GM23338 (cell line): Measurements from ENCODE around the gene IL1A. TPM values are rescaled to one million over a fixed set of nuclear protein-coding genes. Genes with fewer than 3 reads are reported as not detected.

Source experiments
- ATAC-seq: fragments of 200-7000 bp; cut with Tn5 transposase; 3 replicates; pipeline ENCODE4 v1.9.1; 2020
- DNase-seq: peaks from one replicate; pipeline ENCODE4 v3.0.0-alpha.2; 2015; ENCODE audit warnings: low spot score
- H2AFZ ChIP-seq: fragments of 200-600 bp; sonication (generic); 2 replicates; pipeline ENCODE4 v1.8.0; 2016; ENCODE audit warnings: antibody characterized with exemption, mild to moderate bottlenecking, moderate library complexity
- H3F3A ChIP-seq: fragments of 200-600 bp; sonication (generic); replicated peaks from 2 replicates; pipeline ENCODE4 v1.8.0; 2017; ENCODE audit warnings: antibody characterized with exemption, mixed run types, low read depth
- H3K27ac ChIP-seq: fragments of 200-600 bp; sonication (generic); 2 replicates; pipeline ENCODE4 v1.6.1; 2016; ENCODE audit warnings: low read depth
- H3K27me3 ChIP-seq: fragments of 200-600 bp; sonication (generic); 2 replicates; pipeline ENCODE4 v1.8.0; 2016; ENCODE audit warnings: mild to moderate bottlenecking, mixed run types, moderate library complexity; ENCODE audit not compliant: insufficient read depth
- H3K36me3 ChIP-seq: fragments of 200-600 bp; sonication (generic); 2 replicates; pipeline ENCODE4 v1.8.0; 2016; ENCODE audit warnings: mild to moderate bottlenecking; ENCODE audit not compliant: insufficient read depth
- H3K4me1 ChIP-seq: fragments of 200-600 bp; sonication (generic); 2 replicates; pipeline ENCODE4 v1.8.0; 2016; ENCODE audit warnings: mild to moderate bottlenecking, moderate library complexity; ENCODE audit not compliant: insufficient read depth
- H3K4me2 ChIP-seq: fragments of 200-600 bp; sonication (generic); 2 replicates; pipeline ENCODE4 v1.7.1; 2017; ENCODE audit warnings: mixed run types
- H3K4me3 ChIP-seq: fragments of 200-600 bp; sonication (generic); 2 replicates; pipeline ENCODE4 v1.6.1; 2016; ENCODE audit warnings: mixed run types
- H3K79me2 ChIP-seq: fragments of 200-600 bp; sonication (generic); replicated peaks from 2 replicates; pipeline ENCODE4 v1.8.0; 2017; ENCODE audit warnings: mild to moderate bottlenecking; ENCODE audit not compliant: insufficient read depth
- H3K9me2 ChIP-seq: fragments of 200-600 bp; sonication (generic); 2 replicates; pipeline ENCODE4 v1.8.0; 2017; ENCODE audit not compliant: insufficient read depth
- H4K20me1 ChIP-seq: fragments of 200-600 bp; sonication (generic); replicated peaks from 2 replicates; pipeline ENCODE4 v1.8.0; 2017; ENCODE audit warnings: mild to moderate bottlenecking; ENCODE audit not compliant: insufficient read depth
- H3K27ac Mint-ChIP-seq: 2 replicates; pipeline ENCODE4 v1.8.0; 2020; ENCODE audit warnings: inconsistent platforms, mild to moderate bottlenecking, moderate library complexity, mixed read lengths
- H3K27me3 Mint-ChIP-seq: 3 replicates; pipeline ENCODE4 v1.8.0; 2022; ENCODE audit warnings: low read depth, mild to moderate bottlenecking, moderate library complexity, mixed read lengths, inconsistent platforms; ENCODE audit not compliant: insufficient read depth, poor library complexity
- H3K36me3 Mint-ChIP-seq: 3 replicates; pipeline ENCODE4 v1.8.0; 2021; ENCODE audit warnings: low read depth, mild to moderate bottlenecking, inconsistent platforms, moderate library complexity, mixed read lengths
- H3K4me1 Mint-ChIP-seq: 3 replicates; pipeline ENCODE4 v1.8.0; 2020; ENCODE audit warnings: mild to moderate bottlenecking, inconsistent platforms, mixed read lengths
- H3K4me3 Mint-ChIP-seq: 3 replicates; pipeline ENCODE4 v1.8.0; 2021; ENCODE audit warnings: moderate library complexity, mild to moderate bottlenecking, inconsistent platforms, mixed read lengths
- H3K9me3 Mint-ChIP-seq: 3 replicates; pipeline ENCODE4 v1.8.0; 2020; ENCODE audit warnings: moderate library complexity, mild to moderate bottlenecking, inconsistent platforms, mixed read lengths
- CREB1 ChIP-seq: fragments of 250-450 bp; sonication (Bioruptor Pico); IDR thresholded peaks from 2 replicates; pipeline ENCODE4 v1.5.0; 2020; ENCODE audit warnings: low read depth, mild to moderate bottlenecking, moderate library complexity
- CTCF ChIP-seq, 2 experiments: fragments of 200-600 bp in 1 of 2; sonication (generic) in 1 of 2; conservative IDR thresholded peaks; 2 replicates each; pipeline versions ENCODE4 v1.5.1 to v1.6.1; 2016 to 2017; ENCODE audit warnings: antibody characterized with exemption in 2 of 2, low read depth in 2 of 2, mild to moderate bottlenecking in 2 of 2, moderate library complexity in 1 of 2
- EZH2 ChIP-seq: fragments of 200-600 bp; sonication (generic); IDR thresholded peaks from one replicate; pipeline ENCODE4 v1.8.0; 2017; ENCODE audit warnings: antibody characterized with exemption, mild to moderate bottlenecking, low read depth; ENCODE audit not compliant: unreplicated experiment
- EZH2phosphoT487 ChIP-seq: fragments of 200-600 bp; sonication (generic); IDR thresholded peaks from one replicate; pipeline ENCODE4 v1.8.1; 2018; ENCODE audit warnings: antibody characterized with exemption; ENCODE audit not compliant: unreplicated experiment
- JUNB ChIP-seq: IDR thresholded peaks from one replicate; pipeline ENCODE4 v1.6.1; 2016; ENCODE audit warnings: antibody characterized with exemption; ENCODE audit not compliant: unreplicated experiment
- NANOG ChIP-seq: IDR thresholded peaks from 2 replicates; pipeline ENCODE4 v1.6.1; 2016; ENCODE audit warnings: antibody characterized with exemption, borderline replicate concordance
- POLR2AphosphoS5 ChIP-seq: IDR thresholded peaks from 2 replicates; pipeline ENCODE4 v1.6.1; 2016; ENCODE audit warnings: antibody characterized with exemption, low read depth
- STAT1 ChIP-seq: IDR thresholded peaks from one replicate; pipeline ENCODE4 v1.6.1; 2016; ENCODE audit warnings: antibody characterized with exemption; ENCODE audit not compliant: unreplicated experiment
- ZNF114 ChIP-seq: fragments of 250-450 bp; sonication (Bioruptor Pico); IDR thresholded peaks from 2 replicates; pipeline ENCODE4 v1.5.0; 2020; ENCODE audit warnings: mild to moderate bottlenecking, moderate library complexity
- ZNF331 ChIP-seq: fragments of 250-450 bp; sonication (Bioruptor Pico); IDR thresholded peaks from 2 replicates; pipeline ENCODE4 v1.5.0; 2020; ENCODE audit warnings: low read depth, mild to moderate bottlenecking, moderate library complexity
- polyA plus RNA-seq: library from polyadenylated mRNA; unstranded; fragments of >200 nt; fragmentation: Nextera tagmentation; extraction: Ambion mirVana; gene quantifications from 2 replicates; pipeline ENCODE4 v1.2.1, GENCODE V29; 2016
- total RNA-seq: library from RNA; depleted of rRNA; stranded (reverse); fragments of >200 nt; shearing (Covaris generic); gene quantifications from 2 replicates; pipeline ENCODE4 v1.2.3, GENCODE V29; 2014
- TF ChIP-seq, protein P1 (sequence below): IDR thresholded peaks from 2 replicates; pipeline ENCODE4 v1.6.1; 2016; ENCODE audit warnings: antibody characterized with exemption
- TF ChIP-seq, protein P2 (sequence below): fragments of 250-450 bp; sonication (Bioruptor Pico); IDR thresholded peaks from 2 replicates; pipeline ENCODE4 v1.5.0; 2020; ENCODE audit warnings: mild to moderate bottlenecking, moderate library complexity
- TF ChIP-seq, protein P3 (sequence below): IDR thresholded peaks from one replicate; pipeline ENCODE4 v1.6.1; 2018; ENCODE audit warnings: antibody characterized with exemption; ENCODE audit not compliant: unreplicated experiment

Gene IL1A
- total and polyA plus RNA-seq, 2 experiments from 2014 or later, result 0.65 to 0.73 TPM

GRCh38 chr2:112827009-112827408, 42.7 kb upstream of the IL1A start:
- Mint-ChIP-seq H3K4me3 (no peak overlapping the region), H3K9me3 (peaks cover 3% of the 10 kb centered on the region; the same call in 1 of the 3 replicates), H3K4me1 (no peaks in the 10 kb centered on the region; the same call in 1 of the 3 replicates), H3K27me3 (peaks cover 5% of the 10 kb centered on the region), H3K27ac (no peak overlapping the region), H3K36me3 (no peaks in the 10 kb centered on the region; the same call in 2 of the 3 replicates)
- no peaks in the 10 kb centered on the region for H3K27me3 ChIP-seq
- no peak for DNase-seq
- H3K36me3 ChIP-seq, result no peaks in the 10 kb centered on the region
- no peak overlapping the region for H3K4me3 ChIP-seq
- no peak for ATAC-seq
- H3K4me1 ChIP-seq, result no peaks in the 10 kb centered on the region
- H2AFZ ChIP-seq, result no peak overlapping the region
- no peaks in the 10 kb centered on the region for H3K9me2 ChIP-seq
- H3K4me2 ChIP-seq, result no peak overlapping the region
- H4K20me1 ChIP-seq, result no peaks in the 10 kb centered on the region
- H3K27ac ChIP-seq, result no peak overlapping the region
- no peaks in the 10 kb centered on the region for H3F3A ChIP-seq
- no peaks in the 10 kb centered on the region for H3K79me2 ChIP-seq
- TF ChIP-seq EZH2 (no peak), JUNB (no peak), CTCF (conservative IDR thresholded peaks at IDR 0.05; ENCODE audit: low read depth in 2 of 2) (no peak), POLR2AphosphoS5 (no peak), STAT1 (no peak), EZH2phosphoT487 (no peak), ZNF114 (CRISPR knock-in tag) (no peak), NANOG (no peak), ZNF331 (CRISPR knock-in tag) (no peak), CREB1 (CRISPR knock-in tag) (no peak)
- TF ChIP-seq, protein P1, sequence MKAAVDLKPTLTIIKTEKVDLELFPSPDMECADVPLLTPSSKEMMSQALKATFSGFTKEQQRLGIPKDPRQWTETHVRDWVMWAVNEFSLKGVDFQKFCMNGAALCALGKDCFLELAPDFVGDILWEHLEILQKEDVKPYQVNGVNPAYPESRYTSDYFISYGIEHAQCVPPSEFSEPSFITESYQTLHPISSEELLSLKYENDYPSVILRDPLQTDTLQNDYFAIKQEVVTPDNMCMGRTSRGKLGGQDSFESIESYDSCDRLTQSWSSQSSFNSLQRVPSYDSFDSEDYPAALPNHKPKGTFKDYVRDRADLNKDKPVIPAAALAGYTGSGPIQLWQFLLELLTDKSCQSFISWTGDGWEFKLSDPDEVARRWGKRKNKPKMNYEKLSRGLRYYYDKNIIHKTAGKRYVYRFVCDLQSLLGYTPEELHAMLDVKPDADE, result no peak
- TF ChIP-seq, protein P2, sequence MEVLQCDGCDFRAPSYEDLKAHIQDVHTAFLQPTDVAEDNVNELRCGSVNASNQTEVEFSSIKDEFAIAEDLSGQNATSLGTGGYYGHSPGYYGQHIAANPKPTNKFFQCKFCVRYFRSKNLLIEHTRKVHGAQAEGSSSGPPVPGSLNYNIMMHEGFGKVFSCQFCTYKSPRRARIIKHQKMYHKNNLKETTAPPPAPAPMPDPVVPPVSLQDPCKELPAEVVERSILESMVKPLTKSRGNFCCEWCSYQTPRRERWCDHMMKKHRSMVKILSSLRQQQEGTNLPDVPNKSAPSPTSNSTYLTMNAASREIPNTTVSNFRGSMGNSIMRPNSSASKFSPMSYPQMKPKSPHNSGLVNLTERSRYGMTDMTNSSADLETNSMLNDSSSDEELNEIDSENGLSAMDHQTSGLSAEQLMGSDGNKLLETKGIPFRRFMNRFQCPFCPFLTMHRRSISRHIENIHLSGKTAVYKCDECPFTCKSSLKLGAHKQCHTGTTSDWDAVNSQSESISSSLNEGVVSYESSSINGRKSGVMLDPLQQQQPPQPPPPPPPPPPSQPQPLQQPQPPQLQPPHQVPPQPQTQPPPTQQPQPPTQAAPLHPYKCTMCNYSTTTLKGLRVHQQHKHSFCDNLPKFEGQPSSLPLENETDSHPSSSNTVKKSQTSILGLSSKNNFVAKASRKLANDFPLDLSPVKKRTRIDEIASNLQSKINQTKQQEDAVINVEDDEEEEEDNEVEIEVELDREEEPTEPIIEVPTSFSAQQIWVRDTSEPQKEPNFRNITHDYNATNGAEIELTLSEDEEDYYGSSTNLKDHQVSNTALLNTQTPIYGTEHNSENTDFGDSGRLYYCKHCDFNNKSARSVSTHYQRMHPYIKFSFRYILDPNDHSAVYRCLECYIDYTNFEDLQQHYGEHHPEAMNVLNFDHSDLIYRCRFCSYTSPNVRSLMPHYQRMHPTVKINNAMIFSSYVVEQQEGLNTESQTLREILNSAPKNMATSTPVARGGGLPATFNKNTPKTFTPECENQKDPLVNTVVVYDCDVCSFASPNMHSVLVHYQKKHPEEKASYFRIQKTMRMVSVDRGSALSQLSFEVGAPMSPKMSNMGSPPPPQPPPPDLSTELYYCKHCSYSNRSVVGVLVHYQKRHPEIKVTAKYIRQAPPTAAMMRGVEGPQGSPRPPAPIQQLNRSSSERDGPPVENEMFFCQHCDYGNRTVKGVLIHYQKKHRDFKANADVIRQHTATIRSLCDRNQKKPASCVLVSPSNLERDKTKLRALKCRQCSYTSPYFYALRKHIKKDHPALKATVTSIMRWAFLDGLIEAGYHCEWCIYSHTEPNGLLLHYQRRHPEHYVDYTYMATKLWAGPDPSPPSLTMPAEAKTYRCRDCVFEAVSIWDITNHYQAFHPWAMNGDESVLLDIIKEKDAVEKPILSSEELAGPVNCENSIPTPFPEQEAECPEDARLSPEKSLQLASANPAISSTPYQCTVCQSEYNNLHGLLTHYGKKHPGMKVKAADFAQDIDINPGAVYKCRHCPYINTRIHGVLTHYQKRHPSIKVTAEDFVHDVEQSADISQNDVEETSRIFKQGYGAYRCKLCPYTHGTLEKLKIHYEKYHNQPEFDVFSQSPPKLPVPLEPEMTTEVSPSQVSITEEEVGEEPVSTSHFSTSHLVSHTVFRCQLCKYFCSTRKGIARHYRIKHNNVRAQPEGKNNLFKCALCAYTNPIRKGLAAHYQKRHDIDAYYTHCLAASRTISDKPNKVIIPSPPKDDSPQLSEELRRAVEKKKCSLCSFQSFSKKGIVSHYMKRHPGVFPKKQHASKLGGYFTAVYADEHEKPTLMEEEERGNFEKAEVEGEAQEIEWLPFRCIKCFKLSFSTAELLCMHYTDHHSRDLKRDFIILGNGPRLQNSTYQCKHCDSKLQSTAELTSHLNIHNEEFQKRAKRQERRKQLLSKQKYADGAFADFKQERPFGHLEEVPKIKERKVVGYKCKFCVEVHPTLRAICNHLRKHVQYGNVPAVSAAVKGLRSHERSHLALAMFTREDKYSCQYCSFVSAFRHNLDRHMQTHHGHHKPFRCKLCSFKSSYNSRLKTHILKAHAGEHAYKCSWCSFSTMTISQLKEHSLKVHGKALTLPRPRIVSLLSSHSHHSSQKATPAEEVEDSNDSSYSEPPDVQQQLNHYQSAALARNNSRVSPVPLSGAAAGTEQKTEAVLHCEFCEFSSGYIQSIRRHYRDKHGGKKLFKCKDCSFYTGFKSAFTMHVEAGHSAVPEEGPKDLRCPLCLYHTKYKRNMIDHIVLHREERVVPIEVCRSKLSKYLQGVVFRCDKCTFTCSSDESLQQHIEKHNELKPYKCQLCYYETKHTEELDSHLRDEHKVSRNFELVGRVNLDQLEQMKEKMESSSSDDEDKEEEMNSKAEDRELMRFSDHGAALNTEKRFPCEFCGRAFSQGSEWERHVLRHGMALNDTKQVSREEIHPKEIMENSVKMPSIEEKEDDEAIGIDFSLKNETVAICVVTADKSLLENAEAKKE (CRISPR knock-in tag), result no peak
- TF ChIP-seq, protein P3, sequence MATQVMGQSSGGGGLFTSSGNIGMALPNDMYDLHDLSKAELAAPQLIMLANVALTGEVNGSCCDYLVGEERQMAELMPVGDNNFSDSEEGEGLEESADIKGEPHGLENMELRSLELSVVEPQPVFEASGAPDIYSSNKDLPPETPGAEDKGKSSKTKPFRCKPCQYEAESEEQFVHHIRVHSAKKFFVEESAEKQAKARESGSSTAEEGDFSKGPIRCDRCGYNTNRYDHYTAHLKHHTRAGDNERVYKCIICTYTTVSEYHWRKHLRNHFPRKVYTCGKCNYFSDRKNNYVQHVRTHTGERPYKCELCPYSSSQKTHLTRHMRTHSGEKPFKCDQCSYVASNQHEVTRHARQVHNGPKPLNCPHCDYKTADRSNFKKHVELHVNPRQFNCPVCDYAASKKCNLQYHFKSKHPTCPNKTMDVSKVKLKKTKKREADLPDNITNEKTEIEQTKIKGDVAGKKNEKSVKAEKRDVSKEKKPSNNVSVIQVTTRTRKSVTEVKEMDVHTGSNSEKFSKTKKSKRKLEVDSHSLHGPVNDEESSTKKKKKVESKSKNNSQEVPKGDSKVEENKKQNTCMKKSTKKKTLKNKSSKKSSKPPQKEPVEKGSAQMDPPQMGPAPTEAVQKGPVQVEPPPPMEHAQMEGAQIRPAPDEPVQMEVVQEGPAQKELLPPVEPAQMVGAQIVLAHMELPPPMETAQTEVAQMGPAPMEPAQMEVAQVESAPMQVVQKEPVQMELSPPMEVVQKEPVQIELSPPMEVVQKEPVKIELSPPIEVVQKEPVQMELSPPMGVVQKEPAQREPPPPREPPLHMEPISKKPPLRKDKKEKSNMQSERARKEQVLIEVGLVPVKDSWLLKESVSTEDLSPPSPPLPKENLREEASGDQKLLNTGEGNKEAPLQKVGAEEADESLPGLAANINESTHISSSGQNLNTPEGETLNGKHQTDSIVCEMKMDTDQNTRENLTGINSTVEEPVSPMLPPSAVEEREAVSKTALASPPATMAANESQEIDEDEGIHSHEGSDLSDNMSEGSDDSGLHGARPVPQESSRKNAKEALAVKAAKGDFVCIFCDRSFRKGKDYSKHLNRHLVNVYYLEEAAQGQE, result no peak
